B cell (primary cell): ENCODE measurements around the gene FAM120B.

ENCODE experiments used
- CTCF ChIP-seq: fragments of 200-600 bp; IDR thresholded peaks from one replicate; pipeline ENCODE4 v1.8.0; 2022; ENCODE audit warnings: antibody characterized with exemption, mild to moderate bottlenecking
- EZH2 ChIP-seq: IDR thresholded peaks from 2 replicates; pipeline ENCODE4 v1.6.1; 2012; ENCODE audit warnings: borderline replicate concordance, low read depth, mild to moderate bottlenecking, moderate library complexity, low read length; ENCODE audit not compliant: insufficient read depth, poor library complexity, severe bottlenecking

GRCh38 chr6:170344631-170345576 is 38.3 kb downstream of the FAM120B start:
- TF ChIP-seq CTCF (no peak), EZH2 (no peak)
